PC-9 (cell line): ENCODE measurements around the gene PUM1.

Experiments used
- EZH2 ChIP-seq: fragments of 200-600 bp; sonication (generic); IDR thresholded peaks from 2 replicates; pipeline ENCODE4 v1.8.0; 2017; ENCODE audit warnings: antibody characterized with exemption, low read depth
- TF ChIP-seq, protein P1 (sequence below): fragments of 200-600 bp; sonication (generic); conservative IDR thresholded peaks from 2 replicates; pipeline ENCODE4 v1.6.1; 2017; ENCODE audit warnings: mixed run types, antibody characterized with exemption, mild to moderate bottlenecking, moderate library complexity

DNA sequence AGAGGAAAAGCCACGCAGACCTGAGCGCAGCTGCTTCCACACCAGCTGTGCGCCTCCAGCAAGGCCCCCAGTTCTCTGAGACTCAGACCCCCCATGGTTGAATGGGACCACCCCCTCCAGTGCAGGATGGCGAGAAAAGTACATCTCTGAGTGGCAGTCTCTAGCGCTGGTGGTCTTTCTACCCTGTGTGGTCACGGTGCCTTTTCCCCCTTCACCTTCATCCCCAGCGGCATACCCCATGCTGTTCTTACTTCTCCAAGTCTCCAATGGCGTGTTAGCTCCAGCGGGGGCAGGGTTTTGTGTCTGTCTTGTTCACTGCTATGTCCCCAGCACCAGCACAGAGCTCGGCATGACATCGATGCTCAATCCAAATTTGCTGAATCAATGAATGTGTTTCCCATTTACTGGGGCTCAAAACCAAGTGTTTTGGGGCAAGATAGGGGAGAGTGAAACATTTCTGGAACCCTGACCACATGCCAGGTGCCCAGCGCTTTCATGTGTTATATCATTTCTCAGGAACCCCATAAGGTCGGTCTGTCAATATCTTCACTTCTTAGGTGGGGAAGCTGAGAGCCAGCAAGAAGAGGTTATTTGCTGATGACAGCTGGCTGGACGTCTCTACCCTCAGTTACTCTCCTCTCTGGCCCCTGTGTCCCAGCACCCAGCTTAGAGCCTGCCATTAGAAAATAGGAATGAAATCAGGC, 156.0 kb downstream of the PUM1 start:
- TF ChIP-seq, protein P1, sequence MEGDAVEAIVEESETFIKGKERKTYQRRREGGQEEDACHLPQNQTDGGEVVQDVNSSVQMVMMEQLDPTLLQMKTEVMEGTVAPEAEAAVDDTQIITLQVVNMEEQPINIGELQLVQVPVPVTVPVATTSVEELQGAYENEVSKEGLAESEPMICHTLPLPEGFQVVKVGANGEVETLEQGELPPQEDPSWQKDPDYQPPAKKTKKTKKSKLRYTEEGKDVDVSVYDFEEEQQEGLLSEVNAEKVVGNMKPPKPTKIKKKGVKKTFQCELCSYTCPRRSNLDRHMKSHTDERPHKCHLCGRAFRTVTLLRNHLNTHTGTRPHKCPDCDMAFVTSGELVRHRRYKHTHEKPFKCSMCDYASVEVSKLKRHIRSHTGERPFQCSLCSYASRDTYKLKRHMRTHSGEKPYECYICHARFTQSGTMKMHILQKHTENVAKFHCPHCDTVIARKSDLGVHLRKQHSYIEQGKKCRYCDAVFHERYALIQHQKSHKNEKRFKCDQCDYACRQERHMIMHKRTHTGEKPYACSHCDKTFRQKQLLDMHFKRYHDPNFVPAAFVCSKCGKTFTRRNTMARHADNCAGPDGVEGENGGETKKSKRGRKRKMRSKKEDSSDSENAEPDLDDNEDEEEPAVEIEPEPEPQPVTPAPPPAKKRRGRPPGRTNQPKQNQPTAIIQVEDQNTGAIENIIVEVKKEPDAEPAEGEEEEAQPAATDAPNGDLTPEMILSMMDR, result no peak
- no peak for TF ChIP-seq EZH2
